ENCODE data around the gene TCEANC2.
A peak's percentile ranks its signal among the peaks of the same experiment; 100 is the strongest.

Gene TCEANC2

DNA sequence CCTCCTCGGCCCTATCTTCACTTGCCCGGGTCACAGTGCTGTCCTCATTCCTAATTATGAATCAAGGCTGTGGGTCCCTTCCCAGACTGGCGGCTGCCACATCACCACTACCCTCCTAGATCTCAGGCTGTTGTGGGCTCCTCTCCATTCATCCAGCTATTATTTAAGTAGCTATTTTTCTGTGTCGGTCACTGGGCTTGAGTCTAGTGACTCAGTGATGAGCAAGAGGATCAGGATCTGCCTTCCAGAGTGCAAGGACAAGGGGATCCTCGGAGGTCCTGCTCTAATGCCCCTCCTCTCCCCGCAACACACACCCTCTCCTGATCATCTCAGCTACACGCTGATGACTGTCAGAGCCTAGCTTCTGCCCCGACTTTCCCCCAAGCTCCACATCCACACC is 65.3 kb downstream of the TCEANC2 start:
- Histone ChIP-seq H3K27ac (ENCODE audit: low read length, poor library complexity, severe bottlenecking) (no peak overlapping the region), H3K79me1 (replicated peaks; ENCODE audit: low read length, poor library complexity, severe bottlenecking) (no peaks in the 10 kb centered on the region), H2AFZ (ENCODE audit: low read depth, low read length) (peak overlapping the region; percentile 54), H3K9me3 (ENCODE audit: control insufficient read depth, low read length) (no peaks in the 10 kb centered on the region), H2BK120ac (ENCODE audit: low read depth, low read length) (no peak overlapping the region), H2BK12ac (ENCODE audit: low read length in 2 of 2) (peak overlapping the region in 1 of 2 experiments; percentile 43), H2BK5ac (ENCODE audit: low read depth, low read length, poor library complexity, severe bottlenecking) (no peak overlapping the region), H3K14ac (ENCODE audit: low read length in 2 of 2) (no peak overlapping the region), H3K4ac (ENCODE audit: low read depth in 1 of 2, low read length in 2 of 2) (peak overlapping the region in 1 of 2 experiments; percentile 3), H3K4me1 (ENCODE audit: control insufficient read depth, insufficient read depth, low read depth, low read length) (peaks cover 30% of the 10 kb centered on the region), H3K4me2 (ENCODE audit: low read length, poor library complexity, severe bottlenecking) (no peak overlapping the region), H3K23ac (ENCODE audit: low read length in 2 of 2) (no peak overlapping the region), H3K18ac (ENCODE audit: low read depth in 1 of 2, low read length in 2 of 2) (peak overlapping the region in 1 of 2 experiments; percentile 34), H3K27me3 (ENCODE audit: control insufficient read depth in 1 of 2, insufficient read depth in 1 of 2, low read length in 2 of 2) (peaks cover 8 to 10% of the 10 kb centered on the region in 2 experiments), H4K8ac (ENCODE audit: low read length) (no peak overlapping the region), H2AK5ac (ENCODE audit: low read length, severe bottlenecking) (no peak overlapping the region), H3K4me3 (ENCODE audit: insufficient read depth in 1 of 2, low read depth in 1 of 2, low read length in 2 of 2) (no peak overlapping the region), H4K91ac (ENCODE audit: low read length) (no peak overlapping the region), H3K9ac (ENCODE audit: low read length) (no peak overlapping the region), H3K36me3 (ENCODE audit: control insufficient read depth in 1 of 2, insufficient read depth in 2 of 2, low read depth in 1 of 2, low read length in 2 of 2) (peaks cover 0 to 3% of the 10 kb centered on the region in 2 experiments), H2BK15ac (ENCODE audit: low read depth, poor library complexity, severe bottlenecking) (no peak overlapping the region)
- WGBS, result 47% methylated on average over 8 of the region's 8 CpGs
- peak; percentile 68 for DNase-seq

GRCh38 chr1:54120018-54120697 is 66.8 kb downstream of the TCEANC2 start:
- WGBS, result 96% methylated on average over 13 of the region's 13 CpGs
- Histone ChIP-seq H3K4me1 (ENCODE audit: control insufficient read depth, insufficient read depth, low read depth, low read length) (peaks cover 30% of the 10 kb centered on the region), H3K4me2 (ENCODE audit: low read length, poor library complexity, severe bottlenecking) (no peak overlapping the region), H4K91ac (ENCODE audit: low read length) (peak overlapping the region; percentile 8), H3K27me3 (ENCODE audit: control insufficient read depth in 1 of 2, insufficient read depth in 1 of 2, low read length in 2 of 2) (peaks cover 5 to 10% of the 10 kb centered on the region in 2 experiments), H4K8ac (ENCODE audit: low read length) (peak overlapping the region; percentile 7), H3K18ac (ENCODE audit: low read depth in 1 of 2, low read length in 2 of 2) (peak overlapping the region in 1 of 2 experiments; percentile 38), H3K36me3 (ENCODE audit: control insufficient read depth in 1 of 2, insufficient read depth in 2 of 2, low read depth in 1 of 2, low read length in 2 of 2) (peaks cover 0 to 3% of the 10 kb centered on the region in 2 experiments), H3K4me3 (ENCODE audit: insufficient read depth in 1 of 2, low read depth in 1 of 2, low read length in 2 of 2) (no peak overlapping the region), H3K9me3 (ENCODE audit: control insufficient read depth, low read length) (no peaks in the 10 kb centered on the region), H3K23ac (ENCODE audit: low read length in 2 of 2) (peak overlapping the region in 1 of 2 experiments; percentile 26), H3K4ac (ENCODE audit: low read depth in 1 of 2, low read length in 2 of 2) (no peak overlapping the region), H2AK5ac (ENCODE audit: low read length, severe bottlenecking) (peak overlapping the region; percentile 18), H3K9ac (ENCODE audit: low read length) (no peak overlapping the region), H3K27ac (ENCODE audit: low read length, poor library complexity, severe bottlenecking) (no peak overlapping the region), H2BK120ac (ENCODE audit: low read depth, low read length) (no peak overlapping the region), H2BK15ac (ENCODE audit: low read depth, poor library complexity, severe bottlenecking) (no peak overlapping the region), H3K14ac (ENCODE audit: low read length in 2 of 2) (peak overlapping the region in 1 of 2 experiments; percentile 97), H2BK5ac (ENCODE audit: low read depth, low read length, poor library complexity, severe bottlenecking) (no peak overlapping the region), H2AFZ (ENCODE audit: low read depth, low read length) (no peak overlapping the region), H2BK12ac (ENCODE audit: low read length in 2 of 2) (peak overlapping the region; percentile 44 to 76), H3K79me1 (replicated peaks; ENCODE audit: low read length, poor library complexity, severe bottlenecking) (no peaks in the 10 kb centered on the region)
- DNase-seq, result no peak

DNA sequence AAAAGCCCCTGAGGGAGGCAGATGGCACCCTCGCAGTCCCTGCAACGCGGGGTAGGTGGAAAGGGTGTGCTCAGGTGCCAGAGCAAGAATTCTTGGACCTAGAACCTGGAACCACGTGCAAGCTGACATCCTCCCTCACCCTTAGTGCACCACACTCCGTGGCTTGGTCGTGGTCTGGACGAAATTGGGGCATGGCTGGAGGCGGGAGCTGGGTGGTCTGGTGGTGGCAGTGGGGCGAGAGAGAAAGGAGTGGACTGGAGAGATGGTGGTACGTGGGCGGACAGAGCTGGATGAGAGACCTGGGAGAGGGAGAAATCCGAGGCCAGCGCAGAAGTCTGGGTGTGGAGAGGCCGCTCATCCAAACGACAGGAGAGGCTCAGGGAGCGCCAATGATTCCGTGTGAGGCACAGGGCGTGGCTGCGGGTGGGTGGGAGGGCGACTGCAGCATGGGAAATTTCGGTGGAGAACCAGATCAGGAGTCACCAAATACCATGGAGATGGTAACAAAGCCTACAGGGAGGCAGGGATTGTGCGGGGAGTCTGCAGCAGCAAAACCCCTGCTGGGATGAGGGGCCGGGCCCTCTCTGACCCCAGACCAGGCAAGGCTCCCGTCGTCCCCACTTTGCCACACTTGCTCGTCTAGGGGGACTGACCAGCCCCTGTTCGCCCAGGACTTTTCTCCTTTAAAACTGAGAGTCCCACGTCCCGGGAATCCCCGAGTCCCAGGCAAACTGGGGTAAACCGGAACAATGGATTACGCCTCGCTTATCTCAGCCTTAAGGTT is 67.5 kb downstream of the TCEANC2 start:
- Histone ChIP-seq H3K9me3 (ENCODE audit: control insufficient read depth, low read length) (no peaks in the 10 kb centered on the region), H3K4me3 (ENCODE audit: insufficient read depth in 1 of 2, low read depth in 1 of 2, low read length in 2 of 2) (peak overlapping the region in 1 of 2 experiments; percentile 70), H3K27me3 (ENCODE audit: control insufficient read depth in 1 of 2, insufficient read depth in 1 of 2, low read length in 2 of 2) (peaks cover 5 to 10% of the 10 kb centered on the region in 2 experiments), H3K4me1 (ENCODE audit: control insufficient read depth, insufficient read depth, low read depth, low read length) (peaks cover 30% of the 10 kb centered on the region), H2BK15ac (ENCODE audit: low read depth, poor library complexity, severe bottlenecking) (no peak overlapping the region), H3K36me3 (ENCODE audit: control insufficient read depth in 1 of 2, insufficient read depth in 2 of 2, low read depth in 1 of 2, low read length in 2 of 2) (peaks cover 0 to 3% of the 10 kb centered on the region in 2 experiments), H3K79me1 (replicated peaks; ENCODE audit: low read length, poor library complexity, severe bottlenecking) (no peaks in the 10 kb centered on the region), H3K23ac (ENCODE audit: low read length in 2 of 2) (no peak overlapping the region), H4K91ac (ENCODE audit: low read length) (no peak overlapping the region), H3K18ac (ENCODE audit: low read depth in 1 of 2, low read length in 2 of 2) (no peak overlapping the region), H2AFZ (ENCODE audit: low read depth, low read length) (no peak overlapping the region), H3K4me2 (ENCODE audit: low read length, poor library complexity, severe bottlenecking) (peak overlapping the region; percentile 60), H3K14ac (ENCODE audit: low read length in 2 of 2) (no peak overlapping the region), H3K9ac (ENCODE audit: low read length) (peak overlapping the region; percentile 91), H2AK5ac (ENCODE audit: low read length, severe bottlenecking) (no peak overlapping the region), H2BK12ac (ENCODE audit: low read length in 2 of 2) (no peak overlapping the region), H4K8ac (ENCODE audit: low read length) (peak overlapping the region; percentile 43), H2BK120ac (ENCODE audit: low read depth, low read length) (no peak overlapping the region), H2BK5ac (ENCODE audit: low read depth, low read length, poor library complexity, severe bottlenecking) (no peak overlapping the region), H3K4ac (ENCODE audit: low read depth in 1 of 2, low read length in 2 of 2) (no peak overlapping the region), H3K27ac (ENCODE audit: low read length, poor library complexity, severe bottlenecking) (no peak overlapping the region)
- 84% methylated on average over 29 of the region's 33 CpGs for WGBS
- no peak for DNase-seq
